HepG2 (cell line): ENCODE data around the gene ENO3. TPM values are rescaled to one million over a fixed set of nuclear protein-coding genes. Genes with fewer than 3 reads are reported as not detected.

Source experiments
- ARID3A ChIP-seq: IDR thresholded peaks from 2 replicates; pipeline ENCODE4 v1.6.1; 2012; ENCODE audit warnings: low read depth, low read length, improper control_type of control experiment
- ATF1 ChIP-seq: IDR thresholded peaks from 2 replicates; pipeline ENCODE4 v1.6.1; 2016; ENCODE audit warnings: mild to moderate bottlenecking, control low read depth
- ATRX ChIP-seq: sonication (generic); formaldehyde crosslinking; IDR thresholded peaks from 2 replicates; pipeline ENCODE4 v1.4.0; 2020; ENCODE audit warnings: missing genetic modification reagents, borderline replicate concordance
- FOXO1 ChIP-seq: sonication (generic); formaldehyde crosslinking; IDR thresholded peaks from 2 replicates; pipeline ENCODE4 v1.4.0; 2020; ENCODE audit warnings: missing genetic modification reagents
- GTF2F1 ChIP-seq: fragments of 150-350 bp; IDR thresholded peaks from 2 replicates; pipeline ENCODE4 v1.6.1; 2014; ENCODE audit warnings: low read length
- HNF1A ChIP-seq, 2 experiments: sonication (generic) in 1 of 2; formaldehyde crosslinking in 1 of 2; IDR thresholded peaks; 2 replicates each; pipeline versions ENCODE4 v1.4.0 to v1.6.1; 2016 to 2020; ENCODE audit warnings: borderline replicate concordance in 1 of 2, low read depth in 1 of 2, mild to moderate bottlenecking in 1 of 2, missing genetic modification reagents in 1 of 2
- KDM5B ChIP-seq: sonication (generic); formaldehyde crosslinking; IDR thresholded peaks from 2 replicates; pipeline ENCODE4 v1.4.0; 2020; ENCODE audit warnings: missing genetic modification reagents, mild to moderate bottlenecking, borderline replicate concordance
- KMT2B ChIP-seq: IDR thresholded peaks from 2 replicates; pipeline ENCODE4 v1.6.1; 2016; ENCODE audit warnings: missing genetic modification reagents, missing compliant biosample characterization
- RBM39 ChIP-seq: fragments of 200-400 bp; formaldehyde crosslinking; IDR thresholded peaks from one replicate; pipeline ENCODE4 v1.6.1; 2018; ENCODE audit warnings: antibody characterized with exemption, mild to moderate bottlenecking, low read depth, low read length; ENCODE audit not compliant: poor library complexity, severe bottlenecking
- SRSF1 ChIP-seq: fragments of 200-400 bp; formaldehyde crosslinking; optimal IDR thresholded peaks from 2 replicates; pipeline ENCODE3; 2017; ENCODE audit warnings: mild to moderate bottlenecking, low read depth, low read length, moderate library complexity
- SRSF4 ChIP-seq: fragments of 200-400 bp; formaldehyde crosslinking; IDR thresholded peaks from one replicate; pipeline ENCODE4 v1.6.1; 2018; ENCODE audit warnings: mild to moderate bottlenecking, low read depth, low read length, moderate library complexity; ENCODE audit not compliant: poor library complexity, severe bottlenecking
- ZEB1 ChIP-seq: IDR thresholded peaks from 2 replicates; pipeline ENCODE4 v1.6.1; 2012; ENCODE audit warnings: mild to moderate bottlenecking, low read depth, inconsistent platforms; ENCODE audit not compliant: insufficient replicate concordance
- ZFAT ChIP-seq: sonication (generic); formaldehyde crosslinking; conservative IDR thresholded peaks from 2 replicates; pipeline ENCODE4 v1.8.1; 2023; ENCODE audit warnings: missing genetic modification reagents, inconsistent platforms
- ZNF160 ChIP-seq: sonication (generic); formaldehyde crosslinking; IDR thresholded peaks from 2 replicates; pipeline ENCODE4 v1.8.0; 2022; ENCODE audit warnings: mild to moderate bottlenecking, inconsistent platforms, missing genetic modification reagents
- ZNF598 ChIP-seq: sonication (generic); formaldehyde crosslinking; IDR thresholded peaks from 2 replicates; pipeline ENCODE4 v1.5.1; 2020; ENCODE audit warnings: mild to moderate bottlenecking, missing genetic modification reagents, borderline replicate concordance
- ZNF619 ChIP-seq: sonication (generic); formaldehyde crosslinking; IDR thresholded peaks from 2 replicates; pipeline ENCODE4 v1.4.0; 2020; ENCODE audit warnings: mild to moderate bottlenecking, missing genetic modification reagents
- ZNF639 ChIP-seq: conservative IDR thresholded peaks from 2 replicates; pipeline ENCODE4 v1.6.1; 2018; ENCODE audit warnings: missing genetic modification reagents
- polyA plus RNA-seq, 8 experiments: library from polyadenylated mRNA; depleted of rRNA in 3 of 8; stranded (reverse) in 7 of 8; unstranded in 1 of 8; fragments of >200 nt; fragmentation: Illumina TruSeq in 4 of 8; extraction: Trizol in 4 of 8; gene quantifications; 2 replicates each; pipeline versions ENCODE4 v1.2.1 to v1.2.3, GENCODE V29; 2011 to 2016; ENCODE audit warnings: low read depth in 4 of 8, missing spikeins in 1 of 8, mixed read lengths in 1 of 8; ENCODE audit not compliant: insufficient read depth in 1 of 8
- total RNA-seq, 5 experiments: library from RNA; depleted of rRNA; stranded (reverse); fragments of >200 nt; fragmentation: Illumina TruSeq; extraction: Trizol; gene quantifications; 2 replicates each; pipeline ENCODE4 v1.2.3, GENCODE V29; 2016; ENCODE audit warnings: low read depth in 1 of 5
- TF ChIP-seq, protein P1 (sequence below): sonication (generic); formaldehyde crosslinking; IDR thresholded peaks from 2 replicates; pipeline ENCODE4 v1.5.1; 2020; ENCODE audit warnings: mild to moderate bottlenecking, missing genetic modification reagents, moderate library complexity
- TF ChIP-seq, protein P2 (sequence below): sonication (generic); formaldehyde crosslinking; IDR thresholded peaks from 2 replicates; pipeline ENCODE4 v1.8.1; 2023; ENCODE audit warnings: missing genetic modification reagents, inconsistent platforms, borderline replicate concordance

Gene ENO3
- total and polyA plus RNA-seq, 2 of the 13 experiments (the other 11 are each of a cell fraction or from before 2014, with no cell fraction given): 59.8 to 69.8 TPM

DNA sequence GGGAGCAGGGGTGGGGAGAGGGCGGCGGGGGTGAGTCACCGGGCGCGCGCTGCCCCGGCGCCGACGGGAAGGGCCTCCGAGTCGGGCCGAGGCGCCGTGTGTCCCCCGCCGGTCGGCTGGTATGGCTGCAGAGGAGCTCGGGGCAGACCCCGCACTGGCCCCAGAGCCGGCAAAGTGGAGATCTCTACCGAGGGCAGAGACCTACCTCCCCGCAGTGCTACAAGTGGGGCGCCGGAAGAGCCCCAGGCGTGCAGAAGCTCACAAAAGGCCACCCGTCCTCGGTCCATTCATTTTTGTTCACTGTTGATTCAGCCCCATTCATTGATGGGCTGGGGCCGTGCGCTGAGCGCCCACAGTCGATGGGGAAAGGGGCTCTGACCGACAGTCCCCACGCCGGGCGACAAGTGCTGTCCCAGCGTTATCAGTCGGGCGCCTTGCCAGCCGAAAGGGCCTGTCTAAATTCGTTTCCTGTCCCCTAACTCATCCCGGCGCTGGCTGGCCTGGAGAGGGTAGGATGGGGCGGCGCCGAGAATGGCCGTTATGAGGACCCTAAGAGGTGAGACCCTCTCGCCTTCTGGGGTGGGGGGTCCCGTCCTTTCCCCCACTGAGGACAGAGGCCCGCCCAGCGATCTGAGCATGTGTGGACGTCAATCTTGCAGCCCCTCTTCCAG, 709 bp upstream of the ENO3 start (continued):
- TF ChIP-seq SRSF4 (no peak), ZNF598 (CRISPR knock-in tag) (peak; percentile 43; the same call in 1 of the 2 replicates), GTF2F1 (no peak), ZEB1 (peak; percentile 65), ARID3A (no peak), KMT2B (0 out of 2 replicates have a peak, but pooled peaks have one; percentile 5), FOXO1 (CRISPR knock-in tag) (no peak), RBM39 (no peak), ZNF619 (CRISPR knock-in tag) (0 out of 2 replicates have a peak, but pooled peaks have one; percentile 15), ZFAT (CRISPR knock-in tag) (no peak), KDM5B (CRISPR knock-in tag) (peak; percentile 49), ZNF639 (CRISPR knock-in tag) (peak; percentile 14; the same call in 1 of the 2 replicates), HNF1A (IDR thresholded peaks at IDR 0.05; ENCODE audit: low read depth) (no peak), HNF1A (CRISPR knock-in tag; IDR thresholded peaks at IDR 0.05; ENCODE audit: borderline replicate concordance) (no peak), ATF1 (CRISPR knock-in tag) (no peak), ZNF160 (CRISPR knock-in tag) (0 out of 2 replicates have a peak, but pooled peaks have one; percentile 37), ATRX (CRISPR knock-in tag) (no peak), SRSF1 (no peak)
- TF ChIP-seq, protein P1, sequence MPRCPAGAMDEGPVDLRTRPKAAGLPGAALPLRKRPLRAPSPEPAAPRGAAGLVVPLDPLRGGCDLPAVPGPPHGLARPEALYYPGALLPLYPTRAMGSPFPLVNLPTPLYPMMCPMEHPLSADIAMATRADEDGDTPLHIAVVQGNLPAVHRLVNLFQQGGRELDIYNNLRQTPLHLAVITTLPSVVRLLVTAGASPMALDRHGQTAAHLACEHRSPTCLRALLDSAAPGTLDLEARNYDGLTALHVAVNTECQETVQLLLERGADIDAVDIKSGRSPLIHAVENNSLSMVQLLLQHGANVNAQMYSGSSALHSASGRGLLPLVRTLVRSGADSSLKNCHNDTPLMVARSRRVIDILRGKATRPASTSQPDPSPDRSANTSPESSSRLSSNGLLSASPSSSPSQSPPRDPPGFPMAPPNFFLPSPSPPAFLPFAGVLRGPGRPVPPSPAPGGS: no peak
- TF ChIP-seq, protein P2, sequence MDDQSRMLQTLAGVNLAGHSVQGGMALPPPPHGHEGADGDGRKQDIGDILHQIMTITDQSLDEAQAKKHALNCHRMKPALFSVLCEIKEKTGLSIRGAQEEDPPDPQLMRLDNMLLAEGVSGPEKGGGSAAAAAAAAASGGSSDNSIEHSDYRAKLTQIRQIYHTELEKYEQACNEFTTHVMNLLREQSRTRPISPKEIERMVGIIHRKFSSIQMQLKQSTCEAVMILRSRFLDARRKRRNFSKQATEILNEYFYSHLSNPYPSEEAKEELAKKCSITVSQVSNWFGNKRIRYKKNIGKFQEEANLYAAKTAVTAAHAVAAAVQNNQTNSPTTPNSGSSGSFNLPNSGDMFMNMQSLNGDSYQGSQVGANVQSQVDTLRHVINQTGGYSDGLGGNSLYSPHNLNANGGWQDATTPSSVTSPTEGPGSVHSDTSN (CRISPR knock-in tag): no peak
